Adrenal gland (tissue), 12 donors: ENCODE measurements around the gene CFAP74. TPM values are rescaled to one million over a fixed set of nuclear protein-coding genes. Genes with fewer than 3 reads are reported as not detected.

Experiments used
- DNase-seq, 7 donors: peaks; one replicate each; pipeline ENCODE4 v3.0.0-alpha.2; 2019 to 2020
- H3K27ac ChIP-seq, 5 donors: fragments of 200-600 bp; sonication (generic) in 4 of 5; 1 replicate in 3 of 5; 2 replicates in 2 of 5; pipeline versions ENCODE4 v1.5.1 to v1.8.0; 2016 to 2020; ENCODE audit warnings: mild to moderate bottlenecking in 1 of 5
- H3K27me3 ChIP-seq: fragments of 200-600 bp; 2 replicates; pipeline ENCODE4 v1.8.0; 2021
- H3K36me3 ChIP-seq, 2 donors: fragments of 200-600 bp; replicated peaks in 1 of 2; 1 replicate in 1 of 2; 2 replicates in 1 of 2; pipeline versions ENCODE4 v1.5.1 to v1.8.0; 2018 to 2022
- H3K4me1 ChIP-seq, 2 donors: fragments of 200-600 bp; replicated peaks in 1 of 2; 1 replicate in 1 of 2; 2 replicates in 1 of 2; pipeline versions ENCODE4 v1.5.1 to v1.8.0; 2018 to 2021
- H3K4me3 ChIP-seq, 4 donors: fragments of 200-600 bp; sonication (generic) in 3 of 4; one replicate each; pipeline ENCODE4 v1.5.1; 2016 to 2018
- H3K9me3 ChIP-seq, 3 donors: fragments of 200-600 bp; sonication (generic) in 1 of 3; replicated peaks in 1 of 3; 1 replicate in 2 of 3; 2 replicates in 1 of 3; pipeline versions ENCODE4 v1.5.1 to v1.8.0; 2016 to 2021
- CTCF ChIP-seq, 6 experiments: fragments of 450-650 bp in 4 of 6; fragments of 200-600 bp in 2 of 6; sonication (generic) in 1 of 6; IDR thresholded peaks; 1 replicate in 5 of 6; 2 replicates in 1 of 6; pipeline versions ENCODE4 v1.5.1 to v1.8.0; 2016 to 2021; ENCODE audit warnings: antibody characterized with exemption in 6 of 6, mild to moderate bottlenecking in 2 of 6, moderate library complexity in 1 of 6
- POLR2A ChIP-seq, 2 donors: fragments of 450-650 bp; IDR thresholded peaks; one replicate each; pipeline ENCODE4 v1.6.1; 2017; ENCODE audit warnings: antibody characterized with exemption in 2 of 2, mild to moderate bottlenecking in 2 of 2, moderate library complexity in 1 of 2
- WGBS, 4 donors: extraction: QIAGEN DNeasy Blood & Tissue Kit in 2 of 4; methylation state at CpG; one replicate each; pipeline versions ENCODE4 v1.1.5 to v1.1.7; 2013 to 2017; 5-methylcytosine and 5-hydroxymethylcytosine counted together
- intact Hi-C, 2 donors: fragments of 100-400 bp; cut with DNase I; formaldehyde crosslinking; loops; one replicate each; pipeline versions ENCODE4 v1.14.1 to v1.15.0; 2022 to 2023
- polyA plus RNA-seq, 3 donors: library from polyadenylated mRNA; stranded (reverse); fragments of 200-250 nt in 2 of 3; fragments of 350-450 nt in 1 of 3; fragmentation: Illumina TruSeq in 1 of 3; extraction: RNeasy Lipid Tissue Mini Kit (QIAGEN cat#74804) in 1 of 3; gene quantifications; one replicate each; pipeline ENCODE4 v1.2.3, GENCODE V29; 2013 to 2014
- total RNA-seq, 9 donors: library from RNA; depleted of rRNA in 4 of 9; stranded (reverse); fragments of >200 nt in 4 of 9; fragments of 120-200 nt in 1 of 9; fragmentation: NEBNext Ultra II Directional in 1 of 9; extraction: Animal tissue kit (Norgen Biotek cat#: 25700) in 1 of 9; gene quantifications; one replicate each; pipeline versions ENCODE4 v1.1.0 to v1.2.4, GENCODE V29; 2013 to 2023
- donor health status: healthy with polysubstance abuse.
- donor health status: Bipolar disorder and iron deficiency.
- donor health status: DM: yes; HTN: yes; CAD: no.
- donor health status: DM: no; HTN: no; CAD: no.
- donor health status: DM: no; HTN: no; CAD: no.
- donor health status: DM: yes; HTN: yes; CAD: no.

The CFAP74 gene
- total and polyA plus RNA-seq, 12 donors, result 0.11 to 7.6 (median 2.8) TPM; not detected in 1

- H3K27me3 ChIP-seq, result no peaks in the 10 kb centered on the region
- no peak overlapping the region for H3K27ac ChIP-seq
- no peaks in the 10 kb centered on the region for H3K36me3 ChIP-seq
- H3K4me3 ChIP-seq, result no peak overlapping the region
- TF ChIP-seq CTCF (IDR thresholded peaks at IDR 0.05) (no peak), POLR2A (IDR thresholded peaks at IDR 0.05) (no peak)
- DNase-seq, result peak in 3 of 7 donors; percentile 16 to 20 (median 16)
- WGBS, 4 donors, result 83 to 90% (median 85%) methylated on average over 13 to 38 of the region's 38 CpGs
- intact Hi-C loops, result no loop called here
- no peaks in the 10 kb centered on the region for H3K9me3 ChIP-seq
- H3K4me1 ChIP-seq, result no peaks in the 10 kb centered on the region
These were observed 73.7 kb downstream of the CFAP74 start for GRCh38 chr1:1929639-1930545.

- Histone ChIP-seq H3K4me3 (no peak overlapping the region), H3K27me3 (no peaks in the 10 kb centered on the region), H3K27ac (no peak overlapping the region), H3K4me1 (no peaks in the 10 kb centered on the region), H3K9me3 (no peaks in the 10 kb centered on the region), H3K36me3 (no peaks in the 10 kb centered on the region)
- intact Hi-C loops, result no loop called here
- DNase-seq, result peak in 1 of 7 donors; percentile 13
- no peak for TF ChIP-seq CTCF (IDR thresholded peaks at IDR 0.05)
- no peak for TF ChIP-seq POLR2A (IDR thresholded peaks at IDR 0.05)
- WGBS, 4 donors, result 49 to 69% (median 53%) methylated on average over 5 to 10 of the region's 10 CpGs
These were observed 74.4 kb downstream of the CFAP74 start for GRCh38 chr1:1929102-1929638.

- no peaks in the 10 kb centered on the region for H3K4me1 ChIP-seq
- 53 to 67% (median 55%) methylated on average over 16 to 33 of the region's 34 CpGs for WGBS, 4 donors
- no peaks in the 10 kb centered on the region for H3K36me3 ChIP-seq
- H3K27ac ChIP-seq, result no peak overlapping the region
- H3K27me3 ChIP-seq, result no peaks in the 10 kb centered on the region
- H3K4me3 ChIP-seq, result no peak overlapping the region
- H3K9me3 ChIP-seq, result no peaks in the 10 kb centered on the region
- intact Hi-C loops, result no loop called here
- peak in 4 of 7 donors; percentile 32 to 56 (median 48) for DNase-seq
- no peak for TF ChIP-seq CTCF (IDR thresholded peaks at IDR 0.05)
- TF ChIP-seq POLR2A (IDR thresholded peaks at IDR 0.05), result no peak
These were observed 75.1 kb downstream of the CFAP74 start for GRCh38 chr1:1928231-1929101.

- no peaks in the 10 kb centered on the region for H3K4me1 ChIP-seq
- 41 to 74% (median 66%) methylated on average over 13 to 25 of the region's 25 CpGs for WGBS, 4 donors
- TF ChIP-seq CTCF (IDR thresholded peaks at IDR 0.05), result no peak
- TF ChIP-seq POLR2A (IDR thresholded peaks at IDR 0.05), result no peak
- H3K27ac ChIP-seq, result no peak overlapping the region
- H3K27me3 ChIP-seq, result no peaks in the 10 kb centered on the region
- no peaks in the 10 kb centered on the region for H3K9me3 ChIP-seq
- peak in 3 of 7 donors; percentile 22 to 36 (median 35) for DNase-seq
- no peak overlapping the region for H3K4me3 ChIP-seq
- no peaks in the 10 kb centered on the region for H3K36me3 ChIP-seq
- intact Hi-C loops, result no loop called here
These were observed 75.8 kb downstream of the CFAP74 start for GRCh38 chr1:1927751-1928150.
